Activated CD8-positive, alpha-beta T cell treated with anti-CD3 and anti-CD28 coated beads for 36 hours (primary cell): ENCODE results near the gene IFNAR2. TPM values are rescaled to one million over a fixed set of nuclear protein-coding genes. Genes with fewer than 3 reads are reported as not detected.

Experiments used
- ATAC-seq: fragments of 200-7000 bp; cut with Tn5 transposase; one replicate; pipeline ENCODE4 v1.10.0; 2021; ENCODE audit warnings: mild to moderate bottlenecking, moderate library complexity
- CTCF ChIA-PET: fragments of 350-600 bp; sonication (Branson Sonifier 250); formaldehyde crosslinking; loops from one replicate; lab custom pipeline; 2021; ENCODE audit warnings: antibody characterized with exemption; lab: Charles Lee
- POLR2A ChIA-PET: fragments of 350-600 bp; sonication (Branson Sonifier 250); formaldehyde crosslinking; loops from one replicate; lab custom pipeline; 2021; ENCODE audit warnings: antibody characterized with exemption; lab: Charles Lee
- DNase-seq: peaks from one replicate; pipeline ENCODE4 v3.0.0-alpha.2; 2020
- H3K27ac Mint-ChIP-seq: one replicate; pipeline ENCODE4 v1.8.0; 2021; ENCODE audit warnings: mild to moderate bottlenecking, mixed read lengths
- H3K27me3 Mint-ChIP-seq: one replicate; pipeline ENCODE4 v1.8.0; 2021; ENCODE audit warnings: mixed read lengths
- H3K36me3 Mint-ChIP-seq: one replicate; pipeline ENCODE4 v1.8.0; 2021; ENCODE audit warnings: low read depth, mixed read lengths
- H3K4me1 Mint-ChIP-seq: one replicate; pipeline ENCODE4 v1.8.0; 2021; ENCODE audit warnings: low read depth, mixed read lengths
- H3K4me3 Mint-ChIP-seq: one replicate; pipeline ENCODE4 v1.8.0; 2021; ENCODE audit warnings: mild to moderate bottlenecking, moderate library complexity, mixed read lengths
- H3K9me3 Mint-ChIP-seq: one replicate; pipeline ENCODE4 v1.8.0; 2021; ENCODE audit warnings: mixed read lengths
- CTCF ChIP-seq: fragments of 200-600 bp; IDR thresholded peaks from one replicate; pipeline ENCODE4 v1.8.0; 2022; ENCODE audit warnings: antibody characterized with exemption, mild to moderate bottlenecking
- intact Hi-C: fragments of 100-400 bp; cut with micrococcal nuclease; formaldehyde crosslinking; loops from one replicate; pipeline ENCODE4 v1.10.0; 2022
- total RNA-seq, 2 experiments: library from RNA; stranded (reverse); gene quantifications; one replicate each; pipeline ENCODE4 v1.2.3, GENCODE V29; 2021

Gene IFNAR2
- total RNA-seq, 2 experiments from 2014 or later = 34.3 to 38.6 TPM

GRCh38 chr21:33266789-33267135 lies 37.0 kb downstream of the IFNAR2 start:
- TF ChIP-seq CTCF = no peak
- Mint-ChIP-seq H3K27ac (peak overlapping the region; percentile 97), H3K9me3 (no peaks in the 10 kb centered on the region), H3K4me1 (peaks cover 53% of the 10 kb centered on the region), H3K27me3 (no peaks in the 10 kb centered on the region), H3K4me3 (peak overlapping the region; percentile 97), H3K36me3 (peaks cover 49% of the 10 kb centered on the region)
- ChIA-PET CTCF (interaction anchor here (0.7 to 2.8 kb wide), 11 partner anchors 11 to 326 kb away, joined by 3 to 9 read pairs (median 3); partner anchors contain the start of gene IFNAR1), POLR2A (interaction anchor here (0.6 to 2.5 kb wide), 9 partner anchors 11 to 168 kb away, joined by 3 to 10 read pairs (median 5); partner anchors contain the start of gene IFNAR1)
- DNase-seq (peak; percentile 61), ATAC-seq (peak; percentile 61)
- intact Hi-C loops = no loop called here

GRCh38 chr21:33267250-33267649 lies 37.5 kb downstream of the IFNAR2 start:
- Mint-ChIP-seq H3K9me3 (no peaks in the 10 kb centered on the region), H3K27ac (peak overlapping the region; percentile 97), H3K36me3 (peaks cover 49% of the 10 kb centered on the region), H3K27me3 (no peaks in the 10 kb centered on the region), H3K4me1 (peaks cover 53% of the 10 kb centered on the region), H3K4me3 (peak overlapping the region; percentile 97)
- intact Hi-C loops = no loop called here
- no peak for DNase-seq
- POLR2A ChIA-PET = interaction anchor here (0.6 to 2.5 kb wide), 7 partner anchors 12 to 62 kb away, joined by 3 to 10 read pairs (median 5); partner anchors contain the start of gene IFNAR1
- CTCF ChIA-PET = interaction anchor here (0.7 to 2.8 kb wide), 7 partner anchors 58 to 327 kb away, joined by 3 to 9 read pairs (median 4); partner anchors contain the start of gene IFNAR1
- TF ChIP-seq CTCF = no peak
- ATAC-seq = no peak

- DNase-seq = no peak
- TF ChIP-seq CTCF = no peak
- ChIA-PET CTCF (interaction anchor here (1.1 to 2.2 kb wide), 2 partner anchors 41 to 57 kb away, joined by 3 to 5 read pairs; partner anchors contain the start of gene IFNAR1), POLR2A (interaction anchor here (2.0 kb wide), 1 partner anchor 30 kb away, joined by 5 read pairs; no protein-coding TSS in a partner anchor)
- no peak for ATAC-seq
- Mint-ChIP-seq H3K27me3 (no peaks in the 10 kb centered on the region), H3K27ac (peak overlapping the region; percentile 97), H3K9me3 (no peaks in the 10 kb centered on the region), H3K4me3 (peak overlapping the region; percentile 97), H3K36me3 (peaks cover 51% of the 10 kb centered on the region), H3K4me1 (peaks cover 52% of the 10 kb centered on the region)
- intact Hi-C loops = loop anchor here (2.0 kb wide), 1 partner anchor 24 kb away; no protein-coding TSS in a partner anchor
Measured at GRCh38 chr21:33268393-33268736, 38.6 kb downstream of the IFNAR2 start.

GRCh38 chr21:33268737-33269441 lies 39.2 kb downstream of the IFNAR2 start:
- DNase-seq (peak; percentile 47), ATAC-seq (peak; percentile 18)
- Mint-ChIP-seq H3K4me3 (no peak overlapping the region), H3K27ac (peak overlapping the region; percentile 97), H3K9me3 (no peaks in the 10 kb centered on the region), H3K4me1 (peaks cover 55% of the 10 kb centered on the region), H3K36me3 (peaks cover 51% of the 10 kb centered on the region), H3K27me3 (no peaks in the 10 kb centered on the region)
- ChIA-PET CTCF (interaction anchor here (1.1 to 2.2 kb wide), 3 partner anchors 41 to 72 kb away, joined by 3 to 5 read pairs (median 4); partner anchors contain the start of gene IFNAR1), POLR2A (interaction anchor here (0.7 kb wide), 1 partner anchor 12 kb away, joined by 3 read pairs; no protein-coding TSS in a partner anchor)
- no peak for TF ChIP-seq CTCF
- intact Hi-C loops = loop anchor here (2.0 kb wide), 1 partner anchor 24 kb away; no protein-coding TSS in a partner anchor

- no peaks in the 10 kb centered on the region for H3K9me3 Mint-ChIP-seq
- peaks cover 54% of the 10 kb centered on the region for H3K36me3 Mint-ChIP-seq
- intact Hi-C loops = no loop called here
- DNase-seq (no peak), ATAC-seq (no peak)
- no peaks in the 10 kb centered on the region for H3K27me3 Mint-ChIP-seq
- ChIA-PET CTCF (no interaction called here), POLR2A (no interaction called here)
- H3K4me1 Mint-ChIP-seq = peaks cover 47% of the 10 kb centered on the region
- TF ChIP-seq CTCF = no peak
- no peak overlapping the region for H3K4me3 Mint-ChIP-seq
- H3K27ac Mint-ChIP-seq = no peak overlapping the region
Measured at GRCh38 chr21:33270986-33271385, 41.2 kb downstream of the IFNAR2 start.
